Measurements from ENCODE around the gene TGFBR2.

- TF ChIP-seq ZNF217 (IDR thresholded peaks at IDR 0.05) (no peak), ZBTB11 (CRISPR knock-in tag; IDR thresholded peaks at IDR 0.05) (no peak), IRF3 (IDR thresholded peaks at IDR 0.05) (no peak), ZBTB40 (IDR thresholded peaks at IDR 0.05; ENCODE audit: borderline replicate concordance) (no peak), TCF12 (IDR thresholded peaks at IDR 0.05; ENCODE audit: low read depth, low read length) (no peak), CTCF (IDR thresholded peaks at IDR 0.05 in 2 of 3, conservative IDR thresholded peaks at IDR 0.05 in 1 of 3; ENCODE audit: control insufficient read depth in 2 of 3, extremely low read depth in 1 of 3, insufficient read depth in 1 of 3, low read depth in 3 of 3, low read length in 3 of 3) (no peak), POLR2A (IDR thresholded peaks at IDR 0.05; ENCODE audit: low read depth, low read length) (no peak)
Observed at GRCh38 chr3:30634761-30635735, 28.6 kb downstream of the TGFBR2 start.
